CD4-positive, alpha-beta T cell treated with Interleukin-21 for 1 hour (primary cell): Measurements from ENCODE around the gene SV2B.
"Not testable (repeated sequence)": the region's sequence is repeated elsewhere in the genome, so short reads cannot be mapped to it uniquely, and the experiment has no call there.

Experiments
- DNase-seq: peaks from one replicate; pipeline ENCODE4 v3.0.0-alpha.2; 2020

The SV2B gene

GRCh38 chr15:91329914-91330313 lies 229.9 kb downstream of the SV2B start:
- DNase-seq = no peak

DNA sequence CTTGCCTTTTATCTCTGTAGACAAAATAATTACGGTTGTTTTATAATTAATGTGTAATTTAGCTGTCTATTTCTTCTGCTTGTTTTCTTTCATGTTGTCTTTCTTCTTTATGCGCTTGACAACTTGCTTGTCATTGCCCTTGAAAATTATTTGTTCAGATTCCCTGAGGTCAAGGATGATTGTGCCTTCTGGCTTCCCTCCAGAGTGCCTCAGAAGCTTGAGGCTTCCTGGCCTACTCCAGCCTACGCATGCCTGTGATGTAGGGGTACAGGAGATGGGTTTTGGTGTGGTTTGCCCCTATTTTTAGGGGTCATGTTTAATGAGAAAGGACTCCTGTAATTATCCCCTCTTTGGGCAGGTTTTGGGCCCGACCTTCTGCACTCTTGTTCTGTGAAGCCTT lies 231.5 kb downstream of the SV2B start:
- DNase-seq = no peak

- DNase-seq = no peak
Measured at GRCh38 chr15:91335702-91336101, 235.6 kb downstream of the SV2B start.

DNA sequence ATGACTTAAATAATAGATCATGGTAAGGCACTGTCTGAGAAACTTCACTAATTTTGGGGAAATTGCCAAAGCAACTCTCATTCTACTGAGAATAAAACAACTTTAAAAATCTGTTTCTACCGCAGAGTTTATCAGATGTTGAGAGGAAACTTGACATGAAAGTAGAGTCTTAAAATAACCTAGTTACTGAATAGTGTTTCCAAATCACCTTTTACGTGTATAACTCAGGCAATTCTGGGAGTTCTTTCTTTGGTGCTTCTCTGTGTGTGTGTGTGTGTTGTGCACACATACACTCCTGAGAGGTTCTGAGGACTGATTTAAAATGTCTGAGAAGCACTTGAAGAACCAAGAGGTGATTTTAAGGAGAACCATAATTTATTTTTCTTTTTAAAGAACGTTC lies 236.6 kb downstream of the SV2B start:
- no peak for DNase-seq

GRCh38 chr15:91338766-91339165 lies 238.7 kb downstream of the SV2B start:
- DNase-seq = peak; percentile 21

GRCh38 chr15:91342097-91342496 lies 242.0 kb downstream of the SV2B start:
- DNase-seq = no peak

DNA sequence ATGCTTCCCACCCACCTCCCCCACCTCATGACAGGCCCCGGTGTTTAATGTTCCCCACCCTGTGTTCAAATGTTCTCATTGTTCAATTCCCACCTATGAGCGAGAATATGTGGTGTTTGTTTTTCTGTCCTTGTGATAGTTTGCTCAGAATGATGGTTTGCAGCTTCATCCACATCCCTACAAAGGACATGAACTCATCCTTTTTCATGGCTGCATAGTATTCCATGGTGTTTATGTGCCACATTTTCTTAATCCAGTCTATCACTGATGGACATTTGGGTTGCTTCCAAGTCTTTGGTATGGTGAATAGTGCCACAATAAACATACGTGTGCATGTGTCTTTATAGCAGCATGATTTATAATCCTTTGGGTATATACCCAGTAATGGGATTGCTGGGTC lies 244.9 kb downstream of the SV2B start:
- not testable (repeated sequence) for DNase-seq

- DNase-seq = no peak
Measured at GRCh38 chr15:91345736-91346135, 245.7 kb downstream of the SV2B start.

GRCh38 chr15:91346259-91346658 lies 246.2 kb downstream of the SV2B start:
- no peak for DNase-seq

GRCh38 chr15:91348752-91349500 lies 248.9 kb downstream of the SV2B start:
- DNase-seq = peak; percentile 51
